ENCODE measurements around the gene BRSK2.

DNA sequence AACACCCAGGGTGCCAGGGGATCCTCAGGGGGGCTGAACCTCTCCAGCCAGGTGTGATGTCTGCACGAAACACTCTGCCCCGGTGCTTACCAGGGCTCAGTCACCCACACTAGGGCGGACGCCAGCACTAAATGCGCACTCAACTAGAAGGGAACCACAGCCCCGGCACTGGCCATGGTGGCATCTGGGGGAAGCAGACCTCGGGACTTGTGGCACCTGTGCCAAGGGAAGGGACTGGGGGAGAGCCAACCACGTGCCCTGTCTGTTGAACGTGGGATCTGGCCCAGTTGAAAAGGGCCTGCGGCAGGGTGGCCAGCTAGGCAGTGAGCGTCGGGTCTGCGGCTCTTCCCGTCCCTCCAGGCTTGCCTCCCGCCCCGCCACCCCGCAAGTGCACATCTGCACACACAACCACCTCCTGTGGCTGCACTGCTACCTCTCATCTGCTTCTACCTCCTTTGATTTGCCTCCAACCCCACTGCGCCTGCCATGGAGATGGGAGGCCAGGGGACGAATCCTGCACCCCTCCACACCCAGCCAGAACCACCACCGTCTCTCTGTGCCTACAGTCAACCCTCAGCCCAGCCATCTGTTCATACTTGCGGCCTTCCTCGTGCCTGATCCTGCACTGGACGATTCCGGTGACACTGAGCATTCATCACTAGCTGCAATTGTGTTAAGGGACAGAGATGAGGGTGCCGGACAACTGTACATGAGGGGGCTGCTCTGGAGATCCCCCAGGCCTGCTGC is 111.9 kb downstream of the BRSK2 start:
- TF ChIP-seq YY1 (IDR thresholded peaks at IDR 0.05; ENCODE audit: insufficient read depth, insufficient read length) (no peak), SUZ12 (IDR thresholded peaks at IDR 0.05; ENCODE audit: extremely low read depth, insufficient read depth, insufficient read length) (no peak)
